ENCODE data around the gene CUX1.

Gene CUX1

GRCh38 chr7:102167254-102167653 is 349.8 kb downstream of the CUX1 start:
- H3K4me2 ChIP-seq (ENCODE audit: low read length), result no peak overlapping the region
- no peak overlapping the region for H3K4me3 ChIP-seq (ENCODE audit: low read length)
- H3F3A ChIP-seq (ENCODE audit: control insufficient read depth, insufficient read depth), result no peaks in the 10 kb centered on the region
- H3K79me2 ChIP-seq (ENCODE audit: control insufficient read depth, low read length), result no peaks in the 10 kb centered on the region
- peaks cover 73% of the 10 kb centered on the region for H3K36me3 ChIP-seq (ENCODE audit: control insufficient read depth, low read length)
- no peaks in the 10 kb centered on the region for H3K4me1 ChIP-seq (ENCODE audit: control insufficient read depth, low read length)
- no peaks in the 10 kb centered on the region for H3K9me3 ChIP-seq (ENCODE audit: control insufficient read depth, insufficient read depth, low read length)
- H4K20me1 ChIP-seq (ENCODE audit: control insufficient read depth, insufficient read depth, low read depth, low read length), result no peaks in the 10 kb centered on the region
- TF ChIP-seq EZH2phosphoT487 (IDR thresholded peaks at IDR 0.05; ENCODE audit: borderline replicate concordance, low read length), result no peak
- TF ChIP-seq CTCF (IDR thresholded peaks at IDR 0.05; ENCODE audit: low read depth, low read length, poor library complexity, severe bottlenecking), result no peak
- H3K27ac ChIP-seq (ENCODE audit: low read depth, low read length), result no peak overlapping the region
- H3K27me3 ChIP-seq (ENCODE audit: control insufficient read depth, low read length), result no peaks in the 10 kb centered on the region
- H3K9me2 ChIP-seq (replicated peaks; ENCODE audit: control insufficient read depth, low read length), result no peaks in the 10 kb centered on the region

GRCh38 chr7:102169651-102170392 is 352.4 kb downstream of the CUX1 start:
- H3K9me3 ChIP-seq (ENCODE audit: control insufficient read depth, insufficient read depth, low read length), result no peaks in the 10 kb centered on the region
- H3K27me3 ChIP-seq (ENCODE audit: control insufficient read depth, low read length), result no peaks in the 10 kb centered on the region
- no peaks in the 10 kb centered on the region for H3K4me1 ChIP-seq (ENCODE audit: control insufficient read depth, low read length)
- H3K4me3 ChIP-seq (ENCODE audit: low read length), result no peak overlapping the region
- H3K79me2 ChIP-seq (ENCODE audit: control insufficient read depth, low read length), result no peaks in the 10 kb centered on the region
- no peak overlapping the region for H3K4me2 ChIP-seq (ENCODE audit: low read length)
- peaks cover 79% of the 10 kb centered on the region for H3K36me3 ChIP-seq (ENCODE audit: control insufficient read depth, low read length)
- H3K27ac ChIP-seq (ENCODE audit: low read depth, low read length), result no peak overlapping the region
- no peaks in the 10 kb centered on the region for H4K20me1 ChIP-seq (ENCODE audit: control insufficient read depth, insufficient read depth, low read depth, low read length)
- H3K9me2 ChIP-seq (replicated peaks; ENCODE audit: control insufficient read depth, low read length), result no peaks in the 10 kb centered on the region
- TF ChIP-seq EZH2phosphoT487 (IDR thresholded peaks at IDR 0.05; ENCODE audit: borderline replicate concordance, low read length) (no peak), CTCF (IDR thresholded peaks at IDR 0.05; ENCODE audit: low read depth, low read length, poor library complexity, severe bottlenecking) (no peak)
- no peaks in the 10 kb centered on the region for H3F3A ChIP-seq (ENCODE audit: control insufficient read depth, insufficient read depth)

GRCh38 chr7:102170393-102170970 is 353.1 kb downstream of the CUX1 start:
- Histone ChIP-seq H3K9me2 (replicated peaks; ENCODE audit: control insufficient read depth, low read length) (no peaks in the 10 kb centered on the region), H4K20me1 (ENCODE audit: control insufficient read depth, insufficient read depth, low read depth, low read length) (no peaks in the 10 kb centered on the region), H3K27me3 (ENCODE audit: control insufficient read depth, low read length) (no peaks in the 10 kb centered on the region), H3K4me3 (ENCODE audit: low read length) (no peak overlapping the region), H3F3A (ENCODE audit: control insufficient read depth, insufficient read depth) (no peaks in the 10 kb centered on the region), H3K36me3 (ENCODE audit: control insufficient read depth, low read length) (peaks cover 81% of the 10 kb centered on the region), H3K4me2 (ENCODE audit: low read length) (no peak overlapping the region), H3K79me2 (ENCODE audit: control insufficient read depth, low read length) (no peaks in the 10 kb centered on the region), H3K4me1 (ENCODE audit: control insufficient read depth, low read length) (no peaks in the 10 kb centered on the region), H3K27ac (ENCODE audit: low read depth, low read length) (no peak overlapping the region), H3K9me3 (ENCODE audit: control insufficient read depth, insufficient read depth, low read length) (no peaks in the 10 kb centered on the region)
- TF ChIP-seq CTCF (IDR thresholded peaks at IDR 0.05; ENCODE audit: low read depth, low read length, poor library complexity, severe bottlenecking), result no peak
- TF ChIP-seq EZH2phosphoT487 (IDR thresholded peaks at IDR 0.05; ENCODE audit: borderline replicate concordance, low read length), result no peak
